MCF 10A (cell line): ENCODE data around the gene ROGDI. TPM values are rescaled to one million over a fixed set of nuclear protein-coding genes. Genes with fewer than 3 reads are reported as not detected.

ENCODE experiments used
- BruUV-seq: library from RNA; stranded (reverse); fragments of 400-500 nt; replicated peaks from 2 replicates; lab custom pipeline; 2021; lab: Mats Ljungman, UMichigan
- CTCF ChIA-PET: fragments of 300-600 bp; sonication (Branson Sonifier 250); formaldehyde crosslinking; extraction: SDS; loops from one replicate; lab custom pipeline; 2021; ENCODE audit warnings: antibody characterized with exemption, inconsistent platforms; lab: Yijun Ruan, JAX
- POLR2A ChIA-PET: fragments of 300-600, 350-650 bp; sonication (Branson Sonifier 250); formaldehyde crosslinking; extraction: SDS; loops from one replicate; lab custom pipeline; 2020; ENCODE audit warnings: antibody characterized with exemption, inconsistent platforms; lab: Yijun Ruan, JAX
- DNase-seq: peaks from one replicate; pipeline ENCODE4 v3.0.0-alpha.2; 2018; ENCODE audit not compliant: unreplicated experiment
- H3K27ac Mint-ChIP-seq: one replicate; pipeline ENCODE4 v1.8.0; 2022; ENCODE audit warnings: mild to moderate bottlenecking, low read depth, mixed read lengths; ENCODE audit not compliant: unreplicated experiment
- H3K27me3 Mint-ChIP-seq: one replicate; pipeline ENCODE4 v1.8.0; 2022; ENCODE audit warnings: mixed read lengths; ENCODE audit not compliant: insufficient read depth, unreplicated experiment
- H3K36me3 Mint-ChIP-seq: one replicate; pipeline ENCODE4 v1.8.0; 2022; ENCODE audit warnings: mild to moderate bottlenecking, moderate library complexity, mixed read lengths; ENCODE audit not compliant: insufficient read depth, unreplicated experiment
- H3K4me1 Mint-ChIP-seq: one replicate; pipeline ENCODE4 v1.8.0; 2022; ENCODE audit warnings: mixed read lengths; ENCODE audit not compliant: insufficient read depth, unreplicated experiment
- H3K4me3 Mint-ChIP-seq: one replicate; pipeline ENCODE4 v1.8.0; 2022; ENCODE audit warnings: mild to moderate bottlenecking, moderate library complexity, mixed read lengths; ENCODE audit not compliant: unreplicated experiment
- H3K9me3 Mint-ChIP-seq: one replicate; pipeline ENCODE4 v1.8.0; 2022; ENCODE audit warnings: mixed read lengths; ENCODE audit not compliant: unreplicated experiment
- intact Hi-C: fragments of 100-400 bp; cut with micrococcal nuclease; formaldehyde crosslinking; loops from 2 replicates; pipeline ENCODE4 v1.14.1; 2022
- total RNA-seq: library from RNA; stranded (reverse); gene quantifications from 2 replicates; pipeline ENCODE4 v1.2.3, GENCODE V29; 2022
- TF ChIP-seq, protein P1 (sequence below): fragments of 200-600 bp; IDR thresholded peaks from one replicate; pipeline ENCODE4 v1.8.0; 2022; ENCODE audit warnings: antibody characterized with exemption, mild to moderate bottlenecking; ENCODE audit not compliant: unreplicated experiment

ROGDI gene
- total RNA-seq, 1 experiment from 2014 or later = 5.9 TPM

GRCh38 chr16:4792951-4793513 is 9.4 kb downstream of the ROGDI start:
- intact Hi-C loops = no loop called here
- no peak for DNase-seq
- TF ChIP-seq, protein P1, sequence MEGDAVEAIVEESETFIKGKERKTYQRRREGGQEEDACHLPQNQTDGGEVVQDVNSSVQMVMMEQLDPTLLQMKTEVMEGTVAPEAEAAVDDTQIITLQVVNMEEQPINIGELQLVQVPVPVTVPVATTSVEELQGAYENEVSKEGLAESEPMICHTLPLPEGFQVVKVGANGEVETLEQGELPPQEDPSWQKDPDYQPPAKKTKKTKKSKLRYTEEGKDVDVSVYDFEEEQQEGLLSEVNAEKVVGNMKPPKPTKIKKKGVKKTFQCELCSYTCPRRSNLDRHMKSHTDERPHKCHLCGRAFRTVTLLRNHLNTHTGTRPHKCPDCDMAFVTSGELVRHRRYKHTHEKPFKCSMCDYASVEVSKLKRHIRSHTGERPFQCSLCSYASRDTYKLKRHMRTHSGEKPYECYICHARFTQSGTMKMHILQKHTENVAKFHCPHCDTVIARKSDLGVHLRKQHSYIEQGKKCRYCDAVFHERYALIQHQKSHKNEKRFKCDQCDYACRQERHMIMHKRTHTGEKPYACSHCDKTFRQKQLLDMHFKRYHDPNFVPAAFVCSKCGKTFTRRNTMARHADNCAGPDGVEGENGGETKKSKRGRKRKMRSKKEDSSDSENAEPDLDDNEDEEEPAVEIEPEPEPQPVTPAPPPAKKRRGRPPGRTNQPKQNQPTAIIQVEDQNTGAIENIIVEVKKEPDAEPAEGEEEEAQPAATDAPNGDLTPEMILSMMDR = no peak
- Mint-ChIP-seq H3K9me3 (no peaks in the 10 kb centered on the region), H3K4me1 (no peaks in the 10 kb centered on the region), H3K4me3 (no peak overlapping the region), H3K27ac (no peak overlapping the region), H3K27me3 (no peaks in the 10 kb centered on the region), H3K36me3 (no peaks in the 10 kb centered on the region)
- CTCF ChIA-PET = interaction anchor here (0.6 kb wide), 1 partner anchor 163 kb away, joined by 5 read pairs; no protein-coding TSS in a partner anchor
- POLR2A ChIA-PET = interaction anchor here (1.2 kb wide), 1 partner anchor 24 kb away, joined by 4 read pairs; no protein-coding TSS in a partner anchor
- BruUV-seq = no TSS peak

DNA sequence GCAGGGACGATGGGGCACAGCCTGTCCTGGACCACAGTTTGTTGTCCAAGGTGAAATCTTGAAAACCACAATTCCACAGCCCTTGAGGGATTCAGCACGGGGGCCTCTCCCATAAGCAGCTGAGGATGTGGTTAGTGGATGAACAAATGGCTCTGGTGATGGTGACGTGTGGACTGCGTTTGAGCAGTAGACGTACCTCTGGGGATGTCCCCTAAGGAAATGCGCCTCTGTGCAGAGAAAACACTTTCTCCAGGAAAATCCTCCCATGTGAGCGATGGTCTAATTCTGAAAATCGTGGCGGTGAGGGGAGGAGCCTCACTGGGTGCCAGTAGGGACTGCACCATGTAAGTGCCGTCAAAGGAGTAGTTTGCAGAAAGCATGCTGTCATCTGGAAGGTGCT is 11.6 kb downstream of the ROGDI start:
- no peak overlapping the region for H3K4me3 Mint-ChIP-seq

GRCh38 chr16:4790261-4790660 is 12.2 kb downstream of the ROGDI start:
- no peak for DNase-seq
- no peaks in the 10 kb centered on the region for H3K36me3 Mint-ChIP-seq
- H3K27ac Mint-ChIP-seq = no peak overlapping the region
- H3K4me3 Mint-ChIP-seq = no peak overlapping the region
- H3K9me3 Mint-ChIP-seq = no peaks in the 10 kb centered on the region
- intact Hi-C loops = no loop called here
- no peaks in the 10 kb centered on the region for H3K27me3 Mint-ChIP-seq
- ChIA-PET CTCF (interaction anchor here (0.5 to 0.6 kb wide), 3 partner anchors 18 to 360 kb away, joined by 3 to 4 read pairs (median 3); no protein-coding TSS in a partner anchor), POLR2A (no interaction called here)
- BruUV-seq = no TSS peak
- TF ChIP-seq, protein P1 = no peak
- H3K4me1 Mint-ChIP-seq = no peaks in the 10 kb centered on the region

More for the DNA sequence above, 11.6 kb downstream of the ROGDI start:
- H3K4me1 Mint-ChIP-seq = no peaks in the 10 kb centered on the region
- ChIA-PET CTCF (interaction anchor here (0.6 kb wide), 1 partner anchor 361 kb away, joined by 3 read pairs; no protein-coding TSS in a partner anchor), POLR2A (interaction anchor here (0.5 kb wide), 2 partner anchors 25 to 55 kb away, joined by 3 to 4 read pairs; no protein-coding TSS in a partner anchor)
- intact Hi-C loops = no loop called here
- TF ChIP-seq, protein P1 = no peak
- BruUV-seq = no TSS peak
- no peak for DNase-seq
- no peaks in the 10 kb centered on the region for H3K36me3 Mint-ChIP-seq
- no peak overlapping the region for H3K27ac Mint-ChIP-seq
- no peaks in the 10 kb centered on the region for H3K27me3 Mint-ChIP-seq
- H3K9me3 Mint-ChIP-seq = no peaks in the 10 kb centered on the region

- Mint-ChIP-seq H3K27me3 (no peaks in the 10 kb centered on the region), H3K36me3 (no peaks in the 10 kb centered on the region), H3K4me3 (no peak overlapping the region), H3K27ac (no peak overlapping the region), H3K4me1 (no peaks in the 10 kb centered on the region), H3K9me3 (no peaks in the 10 kb centered on the region)
- TF ChIP-seq, protein P1 = no peak
- DNase-seq = no peak
- CTCF ChIA-PET = interaction anchor here (0.6 kb wide), 1 partner anchor 29 kb away, joined by 3 read pairs; no protein-coding TSS in a partner anchor
- POLR2A ChIA-PET = no interaction called here
- no TSS peak for BruUV-seq
- intact Hi-C loops = no loop called here
Observed at GRCh38 chr16:4788910-4789309, 13.5 kb downstream of the ROGDI start.
